GM21723 (cell line): Measurements from ENCODE around the gene HSPA1A.
"Not testable (repeated sequence)": the region's sequence is repeated elsewhere in the genome, so short reads cannot be mapped to it uniquely, and the experiment has no call there.

ENCODE experiments used
- ATAC-seq: cut with Tn5 transposase; IDR thresholded peaks from one replicate; pipeline ENCODE4 v1.9.1; 2021; ENCODE audit warnings: mild to moderate bottlenecking, moderate library complexity; ENCODE audit not compliant: unreplicated experiment

The HSPA1A gene

DNA sequence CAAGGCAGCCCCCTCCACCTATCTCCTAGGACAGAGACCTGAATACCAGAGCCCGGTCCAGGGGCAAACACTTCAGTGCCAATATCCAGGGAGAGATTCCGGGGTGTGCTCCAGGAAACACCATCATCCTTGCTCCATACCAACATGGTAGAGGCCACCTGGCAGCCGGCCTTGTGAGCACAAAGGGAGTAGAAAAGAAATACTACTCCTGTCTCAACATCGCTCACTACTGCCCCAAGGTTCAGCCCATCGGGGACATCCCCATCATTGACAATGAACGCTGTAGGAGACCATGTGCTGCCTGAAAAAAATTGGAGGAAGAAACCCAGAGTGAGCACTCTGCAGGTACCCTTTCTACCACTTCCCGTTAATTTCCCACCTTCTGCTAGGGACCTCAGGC lies 45.8 kb downstream of the HSPA1A start:
- no peak for ATAC-seq

DNA sequence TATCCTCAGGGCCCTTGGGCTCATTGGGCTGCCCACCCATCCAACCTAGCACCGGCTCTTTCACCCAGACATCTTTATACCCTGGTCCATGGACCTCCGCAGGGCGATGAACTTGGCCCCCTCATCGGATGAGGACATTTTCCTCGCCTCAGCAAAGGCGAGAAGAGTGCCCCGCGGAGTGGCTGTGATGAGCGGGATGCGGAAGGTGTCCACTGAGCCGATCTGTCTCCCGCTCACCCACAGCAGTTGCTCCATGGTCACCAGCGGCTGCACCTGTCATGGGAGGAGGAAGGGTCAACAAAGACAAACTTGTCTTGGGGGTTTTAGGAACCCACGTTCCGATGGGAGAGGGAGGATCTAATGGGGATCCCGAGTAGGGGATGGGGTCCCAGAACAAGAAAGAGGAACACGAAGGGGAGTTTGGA lies 46.6 kb downstream of the HSPA1A start:
- ATAC-seq, result no peak

DNA sequence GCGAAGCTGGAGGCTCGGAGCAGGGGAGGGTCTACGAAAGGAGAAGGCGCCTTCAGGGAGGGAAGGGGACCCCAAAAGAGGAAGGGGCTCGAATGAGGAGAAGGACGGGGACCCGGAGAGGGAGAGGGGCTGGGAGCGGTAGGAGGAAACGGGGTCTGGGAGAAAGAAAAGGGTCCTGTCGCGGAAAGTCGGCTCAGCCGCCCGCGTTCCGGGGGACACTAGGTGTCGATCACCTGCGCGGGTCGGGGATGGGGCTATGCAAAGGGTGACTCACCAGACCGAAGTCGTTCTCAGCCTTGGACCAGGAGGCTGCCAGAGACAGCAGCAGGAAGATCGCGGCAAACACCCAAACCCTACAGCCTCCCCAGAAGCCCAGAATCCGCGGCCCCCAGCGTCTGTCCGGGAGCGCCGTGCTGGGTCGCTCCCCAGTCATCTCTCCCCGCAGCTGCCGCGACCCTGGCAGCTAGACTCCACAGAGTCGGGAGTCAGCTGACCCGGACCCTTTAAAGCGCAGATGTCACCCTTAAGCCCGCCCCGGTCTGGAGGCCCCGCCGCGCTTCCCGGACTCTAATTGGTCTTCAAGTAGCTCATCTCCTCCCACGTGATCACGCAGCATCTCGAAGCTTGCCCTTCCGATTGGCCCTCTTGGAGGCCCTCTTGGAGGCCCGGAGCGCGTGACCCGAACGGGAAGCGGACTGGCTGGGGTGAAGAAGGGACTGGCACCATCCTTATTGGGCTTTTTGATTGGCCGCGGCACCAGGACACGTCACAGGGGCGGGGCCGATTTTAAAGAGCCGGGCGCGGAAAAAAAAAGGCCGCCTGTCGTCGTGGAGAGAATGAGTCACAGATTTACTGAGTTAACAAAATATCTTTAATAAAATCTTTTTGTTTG lies 47.2 kb downstream of the HSPA1A start, which contains the start of gene NEU1:
Gene NEU1, minus strand, starts transcription at position 478 of the 892 bp plus-strand sequence. Its CDS starts 45 bp downstream, at position 433.
- ATAC-seq, result peak; percentile 89

DNA sequence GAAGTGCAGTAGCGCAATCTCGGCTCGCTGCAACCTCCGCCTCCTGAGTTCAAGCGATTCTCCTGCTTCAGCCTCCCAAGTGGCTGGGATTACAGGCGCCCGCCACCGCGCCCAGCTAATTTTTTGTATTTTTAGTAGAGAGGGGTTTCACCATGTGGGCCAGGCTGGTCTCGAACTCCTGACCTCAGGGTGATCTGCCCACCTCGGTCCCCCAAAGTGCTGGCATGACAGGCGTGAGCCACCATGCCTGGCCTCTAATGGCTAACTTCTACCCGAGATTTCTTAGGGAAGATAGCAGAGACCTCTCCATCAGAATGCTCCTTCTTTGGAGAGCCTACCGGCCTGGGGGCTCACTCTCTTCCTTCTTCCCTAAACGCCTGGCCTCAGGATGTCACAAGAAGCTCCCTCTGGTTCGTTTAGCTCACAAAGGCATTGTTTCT lies 48.8 kb downstream of the HSPA1A start:
- not testable (repeated sequence) for ATAC-seq

DNA sequence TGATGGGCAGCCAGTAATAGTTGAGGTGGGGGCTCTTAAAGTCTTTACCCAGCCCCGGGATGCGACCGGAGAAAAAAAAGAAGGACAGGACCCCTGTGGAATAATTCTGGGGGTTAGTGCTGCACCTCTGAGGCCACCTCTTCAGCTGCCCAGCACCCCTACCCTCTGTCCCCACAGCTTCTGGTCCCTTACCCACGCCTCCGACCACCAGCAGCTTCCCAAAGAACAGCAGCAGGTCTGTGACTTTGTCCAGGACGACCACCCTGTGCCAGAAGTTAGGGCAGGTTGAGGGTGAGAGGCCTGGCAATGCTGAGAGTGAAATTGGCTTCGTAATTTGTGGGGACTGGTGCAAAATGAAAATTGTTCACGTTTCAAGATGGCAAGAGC lies 49.5 kb downstream of the HSPA1A start:
- no peak for ATAC-seq

DNA sequence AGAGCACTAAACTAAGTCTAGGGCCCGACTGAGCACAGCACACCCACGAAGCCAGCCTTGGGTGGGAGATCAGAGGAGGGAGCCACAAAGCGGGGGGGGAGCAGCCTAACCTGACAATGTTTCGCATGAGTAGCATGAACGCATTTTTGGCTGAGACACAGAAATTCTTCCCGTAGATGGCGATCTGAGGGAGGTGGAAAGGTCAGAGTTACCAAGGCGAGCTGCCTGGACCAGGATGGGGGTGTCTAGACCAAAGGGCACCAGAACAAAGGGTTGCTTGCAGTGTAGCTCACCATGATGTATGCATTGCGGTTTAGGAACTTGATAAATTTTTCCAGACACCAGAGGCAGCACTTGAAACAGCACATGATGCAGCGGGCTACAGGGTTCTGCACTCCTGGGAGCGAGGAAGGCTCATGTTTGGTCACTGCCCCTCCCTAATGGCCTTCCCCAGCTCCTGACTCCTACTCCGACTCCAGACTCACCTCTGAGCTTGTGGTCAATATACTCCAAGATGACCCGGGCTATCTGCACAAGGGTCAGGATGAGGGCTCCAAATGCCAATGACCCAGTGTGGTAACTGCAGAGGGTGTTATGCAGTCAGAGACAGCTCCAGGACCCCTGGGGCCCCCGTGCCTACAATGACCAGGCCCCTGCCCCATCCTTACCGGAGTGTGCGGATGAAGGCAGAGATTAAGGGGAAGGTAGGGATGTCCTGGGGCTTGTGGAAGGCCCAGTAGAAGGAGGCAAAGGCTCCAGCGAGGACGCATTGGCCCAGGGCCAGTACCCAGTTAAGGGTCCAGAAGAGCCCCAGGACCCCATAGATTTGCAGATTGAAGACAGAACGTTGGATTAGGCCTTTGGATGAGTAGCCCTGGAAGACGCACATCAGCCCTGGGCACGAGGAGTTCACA lies 50.1 kb downstream of the HSPA1A start:
- no peak for ATAC-seq
